22Rv1 (cell line): ENCODE results near the gene RANBP1.

Experiments
- ZFX ChIP-seq: fragments of 450-650 bp; IDR thresholded peaks from 2 replicates; pipeline ENCODE4 v1.6.1; 2017; ENCODE audit warnings: antibody characterized with exemption, borderline replicate concordance
- TF ChIP-seq, protein P1 (sequence below): fragments of 450-650 bp; IDR thresholded peaks from 2 replicates; pipeline ENCODE4 v1.5.1; 2017; ENCODE audit warnings: mild to moderate bottlenecking

- TF ChIP-seq, protein P1, sequence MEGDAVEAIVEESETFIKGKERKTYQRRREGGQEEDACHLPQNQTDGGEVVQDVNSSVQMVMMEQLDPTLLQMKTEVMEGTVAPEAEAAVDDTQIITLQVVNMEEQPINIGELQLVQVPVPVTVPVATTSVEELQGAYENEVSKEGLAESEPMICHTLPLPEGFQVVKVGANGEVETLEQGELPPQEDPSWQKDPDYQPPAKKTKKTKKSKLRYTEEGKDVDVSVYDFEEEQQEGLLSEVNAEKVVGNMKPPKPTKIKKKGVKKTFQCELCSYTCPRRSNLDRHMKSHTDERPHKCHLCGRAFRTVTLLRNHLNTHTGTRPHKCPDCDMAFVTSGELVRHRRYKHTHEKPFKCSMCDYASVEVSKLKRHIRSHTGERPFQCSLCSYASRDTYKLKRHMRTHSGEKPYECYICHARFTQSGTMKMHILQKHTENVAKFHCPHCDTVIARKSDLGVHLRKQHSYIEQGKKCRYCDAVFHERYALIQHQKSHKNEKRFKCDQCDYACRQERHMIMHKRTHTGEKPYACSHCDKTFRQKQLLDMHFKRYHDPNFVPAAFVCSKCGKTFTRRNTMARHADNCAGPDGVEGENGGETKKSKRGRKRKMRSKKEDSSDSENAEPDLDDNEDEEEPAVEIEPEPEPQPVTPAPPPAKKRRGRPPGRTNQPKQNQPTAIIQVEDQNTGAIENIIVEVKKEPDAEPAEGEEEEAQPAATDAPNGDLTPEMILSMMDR: no peak
- no peak for TF ChIP-seq ZFX
Measured at GRCh38 chr22:20153945-20154344, 38.0 kb downstream of the RANBP1 start.
